Smooth muscle cell of the umbilical artery (primary cell): ENCODE measurements around the gene PPM1E. TPM values are rescaled to one million over a fixed set of nuclear protein-coding genes. Genes with fewer than 3 reads are reported as not detected.

Experiments
- total RNA-seq: library from RNA; depleted of rRNA; stranded (reverse); fragments of >200 nt; gene quantifications from 2 replicates; pipeline ENCODE4 v1.2.3, GENCODE V29; 2014

PPM1E gene
- under 0.01 and 0.14 TPM in 2 replicates for total RNA-seq

DNA sequence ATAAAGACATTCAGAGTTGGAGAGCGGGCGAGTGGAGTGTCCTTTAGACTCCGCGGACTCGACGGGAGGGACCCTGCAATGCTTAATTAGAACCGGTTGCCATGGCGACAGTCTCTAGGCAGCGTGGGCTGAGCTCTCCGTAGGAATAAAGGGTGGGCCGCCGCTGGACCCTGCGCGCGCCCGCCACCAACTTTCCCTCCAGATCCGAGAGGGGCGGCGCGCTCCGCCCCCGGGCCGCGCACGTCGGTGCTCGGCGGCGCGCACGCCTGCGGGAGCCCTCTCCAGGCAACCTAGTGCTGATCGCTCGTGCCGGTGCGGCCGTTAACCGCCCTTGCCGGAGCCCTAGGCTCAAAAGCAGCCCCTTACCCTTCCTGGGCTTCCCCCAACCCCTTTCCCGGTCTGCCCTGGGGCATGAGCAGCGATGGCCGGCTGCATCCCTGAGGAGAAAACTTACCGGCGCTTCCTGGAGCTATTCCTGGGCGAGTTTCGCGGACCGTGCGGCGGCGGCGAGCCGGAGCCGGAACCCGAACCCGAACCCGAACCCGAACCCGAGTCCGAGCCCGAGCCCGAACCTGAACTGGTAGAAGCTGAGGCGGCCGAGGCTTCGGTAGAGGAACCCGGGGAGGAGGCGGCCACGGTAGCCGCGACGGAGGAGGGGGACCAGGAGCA lies at the start of gene PPM1E:
Gene PPM1E, plus strand, starts transcription at position 278 of the 669 bp plus-strand sequence.

Other genes starting within 250 kb of the PPM1E start
- 44.5 and 59.8 TPM in 2 replicates for gene MTMR4, start 241.2 kb upstream of the PPM1E start, total RNA-seq
- under 0.01 and 0.05 TPM in 2 replicates for gene TEX14, start 63.8 kb upstream of the PPM1E start, total RNA-seq
- gene RAD51C, start 63.3 kb upstream of the PPM1E start, total RNA-seq = 24.4 and 28.5 TPM in 2 replicates